ENCODE results near the gene CSE1L.
"Not testable (repeated sequence)": the region's sequence is repeated elsewhere in the genome, so short reads cannot be mapped to it uniquely, and the experiment has no call there.

CSE1L gene

GRCh38 chr20:49133571-49133970 lies 87.5 kb downstream of the CSE1L start:
- TF ChIP-seq ZNF274 (IDR thresholded peaks at IDR 0.05; ENCODE audit: low read depth, low read length) = no peak
- no peak overlapping the region for H3K4me3 ChIP-seq (ENCODE audit: low read length)

- not testable (repeated sequence) for H3K4me3 ChIP-seq (ENCODE audit: low read length)
These were observed 88.7 kb downstream of the CSE1L start for GRCh38 chr20:49134797-49135196.

- TF ChIP-seq ZNF274 (IDR thresholded peaks at IDR 0.05; ENCODE audit: low read depth, low read length) = no peak
- H3K4me3 ChIP-seq (ENCODE audit: low read length) = no peak overlapping the region
These were observed 90.9 kb downstream of the CSE1L start for GRCh38 chr20:49136817-49137571.

GRCh38 chr20:49138431-49138830 lies 92.3 kb downstream of the CSE1L start:
- TF ChIP-seq ZNF274 (IDR thresholded peaks at IDR 0.05; ENCODE audit: low read depth, low read length) = no peak
- H3K4me3 ChIP-seq (ENCODE audit: low read length) = no peak overlapping the region

GRCh38 chr20:49140411-49140810 lies 94.3 kb downstream of the CSE1L start:
- no peak for TF ChIP-seq ZNF274 (IDR thresholded peaks at IDR 0.05; ENCODE audit: low read depth, low read length)
- no peak overlapping the region for H3K4me3 ChIP-seq (ENCODE audit: low read length)

- TF ChIP-seq ZNF274 (IDR thresholded peaks at IDR 0.05; ENCODE audit: low read depth, low read length) = no peak
- no peak overlapping the region for H3K4me3 ChIP-seq (ENCODE audit: low read length)
These were observed 94.7 kb downstream of the CSE1L start for GRCh38 chr20:49140834-49141233.
